GM19035 (cell line): ENCODE data around the gene GSTA1.
"Not testable (repeated sequence)": the region's sequence is repeated elsewhere in the genome, so short reads cannot be mapped to it uniquely, and the experiment has no call there.

ENCODE experiments used
- ATAC-seq: cut with Tn5 transposase; IDR thresholded peaks from one replicate; pipeline ENCODE4 v1.9.1; 2021; ENCODE audit not compliant: unreplicated experiment

Gene GSTA1

GRCh38 chr6:52809777-52810176 lies 6.2 kb upstream of the GSTA1 start:
- ATAC-seq, result not testable (repeated sequence)

- no peak for ATAC-seq
Observed at GRCh38 chr6:52808660-52809059, 5.0 kb upstream of the GSTA1 start.

- ATAC-seq, result no peak
Observed at GRCh38 chr6:52802806-52803205, 810 bp downstream of the GSTA1 start.

GRCh38 chr6:52801188-52801841 lies 2.3 kb downstream of the GSTA1 start:
- ATAC-seq, result no peak

- ATAC-seq, result not testable (repeated sequence)
Observed at GRCh38 chr6:52799272-52799671, 4.3 kb downstream of the GSTA1 start.

GRCh38 chr6:52794366-52794765 lies 9.2 kb downstream of the GSTA1 start:
- ATAC-seq, result not testable (repeated sequence)

GRCh38 chr6:52790861-52791260 lies 12.8 kb downstream of the GSTA1 start:
- ATAC-seq, result no peak

GRCh38 chr6:52789658-52790057 lies 14.0 kb downstream of the GSTA1 start:
- not testable (repeated sequence) for ATAC-seq

- no peak for ATAC-seq
Observed at GRCh38 chr6:52788478-52788877, 15.1 kb downstream of the GSTA1 start.

GRCh38 chr6:52787917-52788316 lies 15.7 kb downstream of the GSTA1 start:
- ATAC-seq, result no peak

GRCh38 chr6:52786249-52786956 lies 17.2 kb downstream of the GSTA1 start:
- ATAC-seq, result no peak

- not testable (repeated sequence) for ATAC-seq
Observed at GRCh38 chr6:52782696-52783274, 20.8 kb downstream of the GSTA1 start.

- ATAC-seq, result not testable (repeated sequence)
Observed at GRCh38 chr6:52782209-52782608, 21.4 kb downstream of the GSTA1 start.

GRCh38 chr6:52779237-52779636 lies 24.4 kb downstream of the GSTA1 start:
- ATAC-seq, result no peak

- not testable (repeated sequence) for ATAC-seq
Observed at GRCh38 chr6:52776711-52777351, 26.8 kb downstream of the GSTA1 start.

GRCh38 chr6:52769399-52769798 lies 34.2 kb downstream of the GSTA1 start:
- ATAC-seq, result not testable (repeated sequence)

GRCh38 chr6:52767658-52768057 lies 36.0 kb downstream of the GSTA1 start:
- ATAC-seq, result not testable (repeated sequence)

- not testable (repeated sequence) for ATAC-seq
Observed at GRCh38 chr6:52763322-52763916, 40.2 kb downstream of the GSTA1 start, which contains the start of gene GSTA2. GSTA2 (minus strand) TSS chr6:52763475; CDS start chr6:52757947, 5,528 bp downstream.

GRCh38 chr6:52761673-52762491 lies 41.7 kb downstream of the GSTA1 start:
- ATAC-seq, result not testable (repeated sequence)

GRCh38 chr6:52760105-52760765 lies 43.4 kb downstream of the GSTA1 start:
- no peak for ATAC-seq
